WI38 (cell line): Measurements from ENCODE around the gene TSHZ2.

ENCODE experiments used
- H3K4me3 ChIP-seq: 2 replicates; pipeline ENCODE4 v1.5.1; 2011; ENCODE audit warnings: low read depth, mild to moderate bottlenecking, control low read depth, low read length
- CTCF ChIP-seq: IDR thresholded peaks from 2 replicates; pipeline ENCODE4 v1.5.1; 2012; ENCODE audit warnings: low read depth, mild to moderate bottlenecking, control low read depth, low read length

TSHZ2 gene

GRCh38 chr20:53252002-53252401 lies 279.8 kb downstream of the TSHZ2 start:
- no peak overlapping the region for H3K4me3 ChIP-seq
- no peak for TF ChIP-seq CTCF

- no peak for TF ChIP-seq CTCF
- H3K4me3 ChIP-seq: no peak overlapping the region
Measured at GRCh38 chr20:53253668-53254067, 281.5 kb downstream of the TSHZ2 start.

DNA sequence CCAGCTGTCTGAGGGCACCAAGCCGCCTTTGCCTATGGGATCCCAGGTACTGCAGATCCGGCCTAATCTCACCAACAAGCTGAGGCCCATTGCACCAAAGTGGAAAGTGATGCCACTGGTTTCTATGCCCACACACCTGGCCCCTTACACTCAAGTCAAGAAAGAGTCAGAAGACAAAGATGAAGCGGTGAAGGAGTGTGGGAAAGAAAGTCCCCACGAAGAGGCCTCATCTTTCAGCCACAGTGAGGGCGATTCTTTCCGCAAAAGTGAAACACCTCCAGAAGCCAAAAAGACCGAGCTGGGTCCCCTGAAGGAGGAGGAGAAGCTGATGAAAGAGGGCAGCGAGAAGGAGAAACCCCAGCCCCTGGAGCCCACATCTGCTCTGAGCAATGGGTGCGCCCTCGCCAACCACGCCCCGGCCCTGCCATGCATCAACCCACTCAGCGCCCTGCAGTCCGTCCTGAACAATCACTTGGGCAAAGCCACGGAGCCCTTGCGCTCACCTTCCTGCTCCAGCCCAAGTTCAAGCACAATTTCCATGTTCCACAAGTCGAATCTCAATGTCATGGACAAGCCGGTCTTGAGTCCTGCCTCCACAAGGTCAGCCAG lies 283.0 kb downstream of the TSHZ2 start:
- TF ChIP-seq CTCF: no peak

DNA sequence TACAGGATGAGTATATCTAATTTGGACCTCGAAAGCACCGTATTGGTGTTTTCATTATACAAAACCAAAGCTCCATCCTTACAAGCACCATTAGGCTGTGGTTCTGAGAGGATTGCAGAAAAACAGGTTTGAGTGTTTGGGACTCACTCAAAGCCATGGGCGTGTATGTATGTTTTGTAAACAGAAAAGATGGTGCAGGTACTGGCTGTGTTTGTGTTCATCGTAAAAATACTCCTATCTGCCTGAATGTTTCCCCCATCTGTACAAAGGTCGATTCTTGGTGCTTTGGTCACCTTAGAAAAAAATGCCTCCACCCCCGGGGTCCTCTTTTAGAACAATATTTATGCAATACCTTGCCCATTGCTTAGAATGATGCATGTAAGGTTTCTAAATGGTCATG lies 286.6 kb downstream of the TSHZ2 start:
- no peak for TF ChIP-seq CTCF
- H3K4me3 ChIP-seq: no peak overlapping the region

More for the DNA sequence above, 283.0 kb downstream of the TSHZ2 start:
- H3K4me3 ChIP-seq: no peak overlapping the region

- no peak overlapping the region for H3K4me3 ChIP-seq
- TF ChIP-seq CTCF: no peak
Measured at GRCh38 chr20:53260168-53260567, 288.0 kb downstream of the TSHZ2 start.

GRCh38 chr20:53260591-53260990 lies 288.4 kb downstream of the TSHZ2 start:
- no peak overlapping the region for H3K4me3 ChIP-seq
- no peak for TF ChIP-seq CTCF

DNA sequence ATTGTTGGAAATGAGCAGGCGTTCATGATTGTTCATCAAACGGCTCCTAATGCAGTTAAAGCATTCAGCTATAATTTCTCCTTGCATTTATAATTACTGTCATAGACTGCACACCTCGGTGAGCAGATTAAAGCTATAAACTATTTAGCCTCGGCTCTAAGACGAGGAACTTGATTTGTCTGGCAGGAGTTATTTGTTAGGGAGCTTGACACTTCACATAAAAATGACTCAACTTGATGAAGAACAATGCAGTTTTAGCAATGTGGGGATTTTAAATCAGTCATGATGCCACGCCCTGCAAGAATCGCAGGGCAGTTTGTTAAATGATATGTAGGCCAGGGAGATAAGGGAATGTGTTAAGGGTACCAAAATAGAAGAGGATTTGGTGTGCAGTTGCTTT lies 290.2 kb downstream of the TSHZ2 start:
- TF ChIP-seq CTCF: no peak
- no peak overlapping the region for H3K4me3 ChIP-seq
